ENCODE results near the gene HDDC2.

The HDDC2 gene

DNA sequence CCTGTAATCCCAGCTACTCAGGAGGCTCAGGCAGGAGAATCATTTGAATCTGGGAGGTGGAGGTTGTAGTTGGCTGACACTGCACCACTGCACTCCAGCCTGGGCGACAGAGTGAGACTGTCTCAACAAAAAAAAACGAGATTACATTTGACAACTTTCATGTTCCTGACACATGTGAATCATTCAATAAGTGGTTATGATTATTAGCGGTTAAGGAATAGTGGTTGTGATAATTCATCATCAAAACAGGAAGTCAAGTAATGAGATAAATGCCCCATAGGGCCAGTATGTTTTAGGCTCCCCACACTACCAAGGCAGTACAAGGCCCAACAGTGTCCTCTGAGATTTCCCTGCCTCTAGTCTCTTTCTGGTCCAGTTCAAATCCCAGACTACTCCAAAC, 2.5 kb downstream of the HDDC2 start:
- H3K27ac ChIP-seq (ENCODE audit: low read depth, low read length): no peak overlapping the region
- peaks cover 71% of the 10 kb centered on the region for H3K79me2 ChIP-seq (ENCODE audit: control insufficient read depth, low read length)
- peaks cover 23% of the 10 kb centered on the region for H3K4me1 ChIP-seq (ENCODE audit: control insufficient read depth, low read length)
- no peaks in the 10 kb centered on the region for H4K20me1 ChIP-seq (ENCODE audit: control insufficient read depth, insufficient read depth, low read depth, low read length)
- no peaks in the 10 kb centered on the region for H3K9me3 ChIP-seq (ENCODE audit: control insufficient read depth, insufficient read depth, low read length)
- H3K4me3 ChIP-seq (ENCODE audit: low read length): 0 out of 2 replicates have a peak overlapping the region, but pooled peaks have one; percentile 94
- H3K36me3 ChIP-seq (ENCODE audit: control insufficient read depth, low read length): peaks cover 69% of the 10 kb centered on the region
- H3K27me3 ChIP-seq (ENCODE audit: control insufficient read depth, low read length): no peaks in the 10 kb centered on the region
- H3K4me2 ChIP-seq (ENCODE audit: low read length): peak overlapping the region; percentile 80
- no peaks in the 10 kb centered on the region for H3K9me2 ChIP-seq (replicated peaks; ENCODE audit: control insufficient read depth, low read length)
- TF ChIP-seq, protein P1, sequence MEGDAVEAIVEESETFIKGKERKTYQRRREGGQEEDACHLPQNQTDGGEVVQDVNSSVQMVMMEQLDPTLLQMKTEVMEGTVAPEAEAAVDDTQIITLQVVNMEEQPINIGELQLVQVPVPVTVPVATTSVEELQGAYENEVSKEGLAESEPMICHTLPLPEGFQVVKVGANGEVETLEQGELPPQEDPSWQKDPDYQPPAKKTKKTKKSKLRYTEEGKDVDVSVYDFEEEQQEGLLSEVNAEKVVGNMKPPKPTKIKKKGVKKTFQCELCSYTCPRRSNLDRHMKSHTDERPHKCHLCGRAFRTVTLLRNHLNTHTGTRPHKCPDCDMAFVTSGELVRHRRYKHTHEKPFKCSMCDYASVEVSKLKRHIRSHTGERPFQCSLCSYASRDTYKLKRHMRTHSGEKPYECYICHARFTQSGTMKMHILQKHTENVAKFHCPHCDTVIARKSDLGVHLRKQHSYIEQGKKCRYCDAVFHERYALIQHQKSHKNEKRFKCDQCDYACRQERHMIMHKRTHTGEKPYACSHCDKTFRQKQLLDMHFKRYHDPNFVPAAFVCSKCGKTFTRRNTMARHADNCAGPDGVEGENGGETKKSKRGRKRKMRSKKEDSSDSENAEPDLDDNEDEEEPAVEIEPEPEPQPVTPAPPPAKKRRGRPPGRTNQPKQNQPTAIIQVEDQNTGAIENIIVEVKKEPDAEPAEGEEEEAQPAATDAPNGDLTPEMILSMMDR (IDR thresholded peaks at IDR 0.05; ENCODE audit: low read depth, low read length, poor library complexity, severe bottlenecking): no peak
- TF ChIP-seq EZH2phosphoT487 (IDR thresholded peaks at IDR 0.05; ENCODE audit: borderline replicate concordance, low read length): no peak
- peaks cover 11% of the 10 kb centered on the region for H3F3A ChIP-seq (ENCODE audit: control insufficient read depth, insufficient read depth)

- Histone ChIP-seq H3K27me3 (ENCODE audit: control insufficient read depth, low read length) (no peaks in the 10 kb centered on the region), H4K20me1 (ENCODE audit: control insufficient read depth, insufficient read depth, low read depth, low read length) (no peaks in the 10 kb centered on the region), H3K79me2 (ENCODE audit: control insufficient read depth, low read length) (peaks cover 83% of the 10 kb centered on the region), H3F3A (ENCODE audit: control insufficient read depth, insufficient read depth) (no peaks in the 10 kb centered on the region), H3K4me3 (ENCODE audit: low read length) (no peak overlapping the region), H3K36me3 (ENCODE audit: control insufficient read depth, low read length) (peaks cover 97% of the 10 kb centered on the region), H3K4me2 (ENCODE audit: low read length) (no peak overlapping the region), H3K27ac (ENCODE audit: low read depth, low read length) (no peak overlapping the region), H3K9me2 (replicated peaks; ENCODE audit: control insufficient read depth, low read length) (no peaks in the 10 kb centered on the region), H3K9me3 (ENCODE audit: control insufficient read depth, insufficient read depth, low read length) (no peaks in the 10 kb centered on the region), H3K4me1 (ENCODE audit: control insufficient read depth, low read length) (peaks cover 17% of the 10 kb centered on the region)
- TF ChIP-seq, protein P1 (IDR thresholded peaks at IDR 0.05; ENCODE audit: low read depth, low read length, poor library complexity, severe bottlenecking): no peak
- no peak for TF ChIP-seq EZH2phosphoT487 (IDR thresholded peaks at IDR 0.05; ENCODE audit: borderline replicate concordance, low read length)
Observed at GRCh38 chr6:125296471-125296870, 5.3 kb downstream of the HDDC2 start.

GRCh38 chr6:125294925-125295324, 6.8 kb downstream of the HDDC2 start:
- Histone ChIP-seq H3F3A (ENCODE audit: control insufficient read depth, insufficient read depth) (no peaks in the 10 kb centered on the region), H3K4me3 (ENCODE audit: low read length) (no peak overlapping the region), H3K4me1 (ENCODE audit: control insufficient read depth, low read length) (peaks cover 8% of the 10 kb centered on the region), H3K4me2 (ENCODE audit: low read length) (no peak overlapping the region), H3K79me2 (ENCODE audit: control insufficient read depth, low read length) (peaks cover 80% of the 10 kb centered on the region), H3K36me3 (ENCODE audit: control insufficient read depth, low read length) (peaks cover 99% of the 10 kb centered on the region), H3K9me3 (ENCODE audit: control insufficient read depth, insufficient read depth, low read length) (no peaks in the 10 kb centered on the region), H3K9me2 (replicated peaks; ENCODE audit: control insufficient read depth, low read length) (no peaks in the 10 kb centered on the region), H3K27ac (ENCODE audit: low read depth, low read length) (no peak overlapping the region), H4K20me1 (ENCODE audit: control insufficient read depth, insufficient read depth, low read depth, low read length) (no peaks in the 10 kb centered on the region), H3K27me3 (ENCODE audit: control insufficient read depth, low read length) (no peaks in the 10 kb centered on the region)
- TF ChIP-seq EZH2phosphoT487 (IDR thresholded peaks at IDR 0.05; ENCODE audit: borderline replicate concordance, low read length): no peak
- TF ChIP-seq, protein P1 (IDR thresholded peaks at IDR 0.05; ENCODE audit: low read depth, low read length, poor library complexity, severe bottlenecking): no peak
